ENCODE measurements around the gene ZMAT5.

The ZMAT5 gene

GRCh38 chr22:29726512-29727130 is 40.2 kb downstream of the ZMAT5 start:
- FAIRE-seq = no peak

GRCh38 chr22:29726106-29726505 is 40.7 kb downstream of the ZMAT5 start:
- no peak for FAIRE-seq

GRCh38 chr22:29724843-29725242 is 42.0 kb downstream of the ZMAT5 start:
- no peak for FAIRE-seq

- FAIRE-seq = no peak
These were observed 43.0 kb downstream of the ZMAT5 start for GRCh38 chr22:29723766-29724165.

GRCh38 chr22:29722587-29722986 is 44.2 kb downstream of the ZMAT5 start:
- no peak for FAIRE-seq

- no peak for FAIRE-seq
These were observed 44.7 kb downstream of the ZMAT5 start for GRCh38 chr22:29722151-29722550.

- FAIRE-seq = no peak
These were observed 45.9 kb downstream of the ZMAT5 start for GRCh38 chr22:29720811-29721323.

- no peak for FAIRE-seq
These were observed 46.7 kb downstream of the ZMAT5 start, which contains the start of gene CABP7 for GRCh38 chr22:29719899-29720645. TSS of gene CABP7 (plus strand) at chr22:29720003. CDS start at chr22:29720425, 422 bp downstream.

GRCh38 chr22:29718949-29719898 is 47.6 kb downstream of the ZMAT5 start:
- FAIRE-seq = no peak

GRCh38 chr22:29717789-29718188 is 49.0 kb downstream of the ZMAT5 start:
- FAIRE-seq = no peak

GRCh38 chr22:29716814-29717545 is 49.8 kb downstream of the ZMAT5 start:
- FAIRE-seq = no peak

GRCh38 chr22:29715705-29716104 is 51.1 kb downstream of the ZMAT5 start:
- FAIRE-seq = no peak

GRCh38 chr22:29715240-29715639 is 51.6 kb downstream of the ZMAT5 start:
- FAIRE-seq = no peak

- no peak for FAIRE-seq
These were observed 53.6 kb downstream of the ZMAT5 start for GRCh38 chr22:29713156-29713727.

GRCh38 chr22:29712119-29712518 is 54.7 kb downstream of the ZMAT5 start:
- FAIRE-seq = no peak

- no peak for FAIRE-seq
These were observed 55.7 kb downstream of the ZMAT5 start for GRCh38 chr22:29710922-29711593.

GRCh38 chr22:29710193-29710592 is 56.6 kb downstream of the ZMAT5 start:
- FAIRE-seq = no peak

- FAIRE-seq = no peak
These were observed 59.3 kb downstream of the ZMAT5 start for GRCh38 chr22:29707471-29707870.

GRCh38 chr22:29707010-29707409 is 59.8 kb downstream of the ZMAT5 start:
- FAIRE-seq = no peak

- no peak for FAIRE-seq
These were observed 60.3 kb downstream of the ZMAT5 start for GRCh38 chr22:29706486-29706885.

GRCh38 chr22:29705651-29706050 is 61.2 kb downstream of the ZMAT5 start:
- no peak for FAIRE-seq

All from endometrium (tissue), 2 donors.